Thoracic aorta (tissue), 2 donors: ENCODE measurements around the gene IL17B. TPM values are rescaled to one million over a fixed set of nuclear protein-coding genes. Genes with fewer than 3 reads are reported as not detected.

ENCODE experiments used
- ATAC-seq: fragments of 150-250 bp; one replicate; pipeline ENCODE4 v1.8.0; 2017; ENCODE audit warnings: low read depth; ENCODE audit not compliant: insufficient number of reproducible peaks, low FRiP score
- DNase-seq: peaks from one replicate; pipeline ENCODE4 v3.0.0-alpha.2; 2020; ENCODE audit warnings: low spot score
- H3K27ac ChIP-seq, 2 donors: fragments of 200-600 bp; sonication (generic); 1 replicate in 1 of 2; 2 replicates in 1 of 2; pipeline ENCODE4 v1.5.1; 2016; ENCODE audit warnings: mild to moderate bottlenecking in 2 of 2, moderate library complexity in 2 of 2
- H3K27me3 ChIP-seq: fragments of 200-600 bp; sonication (generic); replicated peaks from 2 replicates; pipeline ENCODE4 v1.6.0; 2016; ENCODE audit warnings: mild to moderate bottlenecking; ENCODE audit not compliant: insufficient read depth
- H3K36me3 ChIP-seq: fragments of 200-600 bp; sonication (generic); one replicate; pipeline ENCODE4 v1.5.1; 2016
- H3K4me1 ChIP-seq, 2 donors: fragments of 200-600 bp; sonication (generic); 1 replicate in 1 of 2; 2 replicates in 1 of 2; pipeline versions ENCODE4 v1.5.1 to v1.6.0; 2016; ENCODE audit warnings: low read depth in 2 of 2, mild to moderate bottlenecking in 1 of 2; ENCODE audit not compliant: control insufficient read depth in 1 of 2
- H3K4me3 ChIP-seq: fragments of 200-600 bp; sonication (generic); 2 replicates; pipeline ENCODE4 v1.5.1; 2016; ENCODE audit warnings: mild to moderate bottlenecking
- H3K9me3 ChIP-seq: fragments of 200-600 bp; sonication (generic); 2 replicates; pipeline ENCODE4 v1.5.1; 2016
- total RNA-seq, 2 donors: library from RNA; depleted of rRNA; stranded (reverse); fragments of >200 nt; gene quantifications; one replicate each; pipeline versions ENCODE4 v1.1.0 to v1.2.3, GENCODE V29; 2016
- TF ChIP-seq, protein P1 (sequence below): fragments of 200-600 bp; sonication (generic); IDR thresholded peaks from one replicate; pipeline ENCODE4 v1.5.1; 2019; ENCODE audit warnings: antibody characterized with exemption

The IL17B gene
- total RNA-seq, 2 donors from 2014 or later, result 1.9 to 7.1 TPM

- ATAC-seq (no peak), DNase-seq (no peak)
- Histone ChIP-seq H3K27ac (no peak overlapping the region), H3K27me3 (no peaks in the 10 kb centered on the region), H3K9me3 (no peaks in the 10 kb centered on the region), H3K4me1 (no peaks in the 10 kb centered on the region), H3K36me3 (no peaks in the 10 kb centered on the region), H3K4me3 (no peak overlapping the region)
- TF ChIP-seq, protein P1, sequence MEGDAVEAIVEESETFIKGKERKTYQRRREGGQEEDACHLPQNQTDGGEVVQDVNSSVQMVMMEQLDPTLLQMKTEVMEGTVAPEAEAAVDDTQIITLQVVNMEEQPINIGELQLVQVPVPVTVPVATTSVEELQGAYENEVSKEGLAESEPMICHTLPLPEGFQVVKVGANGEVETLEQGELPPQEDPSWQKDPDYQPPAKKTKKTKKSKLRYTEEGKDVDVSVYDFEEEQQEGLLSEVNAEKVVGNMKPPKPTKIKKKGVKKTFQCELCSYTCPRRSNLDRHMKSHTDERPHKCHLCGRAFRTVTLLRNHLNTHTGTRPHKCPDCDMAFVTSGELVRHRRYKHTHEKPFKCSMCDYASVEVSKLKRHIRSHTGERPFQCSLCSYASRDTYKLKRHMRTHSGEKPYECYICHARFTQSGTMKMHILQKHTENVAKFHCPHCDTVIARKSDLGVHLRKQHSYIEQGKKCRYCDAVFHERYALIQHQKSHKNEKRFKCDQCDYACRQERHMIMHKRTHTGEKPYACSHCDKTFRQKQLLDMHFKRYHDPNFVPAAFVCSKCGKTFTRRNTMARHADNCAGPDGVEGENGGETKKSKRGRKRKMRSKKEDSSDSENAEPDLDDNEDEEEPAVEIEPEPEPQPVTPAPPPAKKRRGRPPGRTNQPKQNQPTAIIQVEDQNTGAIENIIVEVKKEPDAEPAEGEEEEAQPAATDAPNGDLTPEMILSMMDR, result no peak
These were observed 41.4 kb downstream of the IL17B start for GRCh38 chr5:149337736-149338135.

DNA sequence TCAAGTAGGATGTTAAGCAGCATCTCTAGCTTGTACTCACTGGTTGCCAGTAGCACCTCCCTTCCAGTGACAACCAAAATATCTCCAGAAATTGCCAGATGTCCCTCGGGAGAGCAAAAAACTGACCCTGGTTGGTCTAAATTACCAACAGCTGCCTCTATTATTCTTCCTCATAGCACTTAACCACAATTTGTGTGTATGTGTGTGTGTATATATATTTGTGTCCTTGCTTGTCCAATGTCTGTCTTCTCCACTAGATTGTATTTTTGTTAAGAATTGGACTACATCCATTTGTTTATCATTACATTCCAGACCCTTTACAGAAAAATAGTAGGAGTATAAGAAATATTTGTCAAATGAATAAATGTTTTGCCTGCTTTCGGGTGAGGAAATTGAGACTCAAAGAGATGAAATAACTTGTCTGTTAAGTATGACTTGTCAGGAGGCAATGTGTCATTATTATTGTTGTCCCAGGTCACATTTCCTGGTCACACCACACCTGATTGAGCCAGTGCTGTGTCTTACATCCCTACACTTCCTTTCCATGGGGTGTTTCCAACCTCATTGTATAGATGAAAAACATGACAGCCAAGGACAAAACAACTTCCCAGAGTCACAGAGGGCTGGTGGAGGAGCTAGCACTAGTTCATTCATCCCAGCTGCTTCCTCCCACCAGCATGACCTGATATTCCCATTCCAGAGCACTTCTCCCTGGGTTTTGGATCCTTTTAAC is 45.2 kb downstream of the IL17B start:
- H3K27ac ChIP-seq, result no peak overlapping the region
- no peaks in the 10 kb centered on the region for H3K36me3 ChIP-seq
- TF ChIP-seq, protein P1, result no peak
- no peaks in the 10 kb centered on the region for H3K9me3 ChIP-seq
- no peaks in the 10 kb centered on the region for H3K27me3 ChIP-seq
- H3K4me1 ChIP-seq, result no peaks in the 10 kb centered on the region
- DNase-seq, result no peak
- ATAC-seq, result no peak
- no peak overlapping the region for H3K4me3 ChIP-seq

DNA sequence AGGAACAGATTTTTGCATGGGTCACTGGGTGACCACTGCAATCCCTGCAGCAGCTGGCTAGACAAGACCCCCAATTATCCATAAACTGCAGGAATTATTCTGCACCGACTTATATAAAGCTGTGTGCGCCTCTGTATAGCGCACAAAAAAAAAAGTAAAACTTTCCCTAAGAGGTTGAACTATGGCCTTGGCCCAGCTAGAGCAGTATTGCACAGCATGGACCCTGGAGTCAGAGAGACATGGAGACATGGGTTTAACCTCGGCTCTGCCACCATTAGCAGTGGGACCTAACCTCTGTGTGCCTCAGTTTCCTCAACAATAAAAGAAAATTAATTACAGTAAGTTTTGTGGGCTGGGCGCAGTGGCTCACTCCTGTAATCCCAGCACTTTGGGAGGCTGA is 50.9 kb downstream of the IL17B start:
- ATAC-seq, result no peak
- TF ChIP-seq, protein P1, result no peak
- Histone ChIP-seq H3K36me3 (no peaks in the 10 kb centered on the region), H3K4me1 (no peaks in the 10 kb centered on the region), H3K9me3 (no peaks in the 10 kb centered on the region), H3K27me3 (no peaks in the 10 kb centered on the region), H3K4me3 (no peak overlapping the region), H3K27ac (no peak overlapping the region)
- DNase-seq, result no peak

DNA sequence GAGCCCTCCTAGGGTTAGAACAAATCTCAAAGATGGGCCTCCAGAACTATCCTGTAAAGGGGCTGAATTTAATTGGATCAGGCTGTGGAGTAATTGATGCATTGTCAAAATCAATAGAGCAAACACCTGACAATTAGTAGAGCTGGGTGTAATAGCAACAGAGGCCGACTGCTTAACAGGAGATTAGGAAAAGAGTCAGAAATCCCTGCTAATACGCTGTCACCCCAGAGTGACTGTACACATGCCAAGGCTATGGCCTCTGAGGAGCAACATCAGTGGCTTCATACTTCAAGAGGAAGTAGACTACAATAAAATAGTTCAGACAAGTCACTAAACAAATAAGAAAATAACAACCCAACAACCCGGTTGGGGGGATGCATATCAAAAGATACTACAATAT is 52.5 kb downstream of the IL17B start:
- Histone ChIP-seq H3K27me3 (no peaks in the 10 kb centered on the region), H3K4me1 (no peaks in the 10 kb centered on the region), H3K4me3 (no peak overlapping the region), H3K9me3 (no peaks in the 10 kb centered on the region), H3K27ac (no peak overlapping the region), H3K36me3 (no peaks in the 10 kb centered on the region)
- TF ChIP-seq, protein P1, result no peak
- DNase-seq (no peak), ATAC-seq (no peak)

- no peak for ATAC-seq
- Histone ChIP-seq H3K4me3 (no peak overlapping the region), H3K36me3 (no peaks in the 10 kb centered on the region), H3K27ac (no peak overlapping the region), H3K4me1 (no peaks in the 10 kb centered on the region), H3K9me3 (no peaks in the 10 kb centered on the region), H3K27me3 (no peaks in the 10 kb centered on the region)
- TF ChIP-seq, protein P1, result no peak
- no peak for DNase-seq
These were observed 53.2 kb downstream of the IL17B start for GRCh38 chr5:149325894-149326293.
